Measurements from ENCODE around the gene ZBTB32.

The ZBTB32 gene

GRCh38 chr19:35755131-35755549 lies 50.8 kb downstream of the ZBTB32 start:
- Histone ChIP-seq H3K27me3 (ENCODE audit: insufficient read depth, low read length) (no peaks in the 10 kb centered on the region), H3K27ac (ENCODE audit: low read depth, low read length) (peak overlapping the region; percentile 72), H3K4me3 (ENCODE audit: low read depth, low read length) (peak overlapping the region; percentile 93), H3K4me1 (ENCODE audit: control insufficient read depth, insufficient read depth, low read length, unreplicated experiment) (peaks cover 18% of the 10 kb centered on the region), H3K79me2 (ENCODE audit: control insufficient read depth, insufficient read depth, low read length, unreplicated experiment) (peaks cover 12% of the 10 kb centered on the region), H3K36me3 (ENCODE audit: insufficient read depth, low read length) (no peaks in the 10 kb centered on the region), H2AFZ (ENCODE audit: low read length, unreplicated experiment) (peak overlapping the region; percentile 25)

GRCh38 chr19:35755550-35756376 lies 51.4 kb downstream of the ZBTB32 start:
- Histone ChIP-seq H3K4me1 (ENCODE audit: control insufficient read depth, insufficient read depth, low read length, unreplicated experiment) (peaks cover 18% of the 10 kb centered on the region), H3K27me3 (ENCODE audit: insufficient read depth, low read length) (no peaks in the 10 kb centered on the region), H3K27ac (ENCODE audit: low read depth, low read length) (peak overlapping the region; percentile 95), H2AFZ (ENCODE audit: low read length, unreplicated experiment) (peak overlapping the region; percentile 25), H3K36me3 (ENCODE audit: insufficient read depth, low read length) (0 out of 2 replicates have a peak, but pooled peaks cover 3% of the 10 kb centered on the region), H3K4me3 (ENCODE audit: low read depth, low read length) (peak overlapping the region; percentile 93), H3K79me2 (ENCODE audit: control insufficient read depth, insufficient read depth, low read length, unreplicated experiment) (peaks cover 12% of the 10 kb centered on the region)

- peak within 1 kb of the TSS; percentile 14 for H2AFZ ChIP-seq (ENCODE audit: low read length, unreplicated experiment)
- H3K27ac ChIP-seq (ENCODE audit: low read depth, low read length), result peak within 1 kb of the TSS; percentile 95
- 0 out of 2 replicates have a peak, but pooled peaks cover 6% of the 10 kb centered on the region for H3K36me3 ChIP-seq (ENCODE audit: insufficient read depth, low read length)
Measured at GRCh38 chr19:35756377-35757230, 52.2 kb downstream of the ZBTB32 start, which contains the start of gene HSPB6. Gene HSPB6, minus strand, starts transcription at chr19:35757029. Its CDS starts 21 bp downstream, at chr19:35757008.

GRCh38 chr19:35757231-35757748 lies 52.9 kb downstream of the ZBTB32 start:
- no peak overlapping the region for H2AFZ ChIP-seq (ENCODE audit: low read length, unreplicated experiment)
- peaks cover 12% of the 10 kb centered on the region for H3K79me2 ChIP-seq (ENCODE audit: control insufficient read depth, insufficient read depth, low read length, unreplicated experiment)
- H3K27me3 ChIP-seq (ENCODE audit: insufficient read depth, low read length), result no peaks in the 10 kb centered on the region
- H3K36me3 ChIP-seq (ENCODE audit: insufficient read depth, low read length), result 0 out of 2 replicates have a peak, but pooled peaks cover 6% of the 10 kb centered on the region
- peaks cover 22% of the 10 kb centered on the region for H3K4me1 ChIP-seq (ENCODE audit: control insufficient read depth, insufficient read depth, low read length, unreplicated experiment)
- H3K4me3 ChIP-seq (ENCODE audit: low read depth, low read length), result peak overlapping the region; percentile 93
- peak overlapping the region; percentile 95 for H3K27ac ChIP-seq (ENCODE audit: low read depth, low read length)

More at GRCh38 chr19:35756377-35757230, 52.2 kb downstream of the ZBTB32 start, which contains the start of gene HSPB6:
- Histone ChIP-seq H3K79me2 (ENCODE audit: control insufficient read depth, insufficient read depth, low read length, unreplicated experiment) (peaks cover 12% of the 10 kb centered on the region), H3K27me3 (ENCODE audit: insufficient read depth, low read length) (no peaks in the 10 kb centered on the region), H3K4me3 (ENCODE audit: low read depth, low read length) (peak within 1 kb of the TSS; percentile 93), H3K4me1 (ENCODE audit: control insufficient read depth, insufficient read depth, low read length, unreplicated experiment) (peaks cover 22% of the 10 kb centered on the region)

- H2AFZ ChIP-seq (ENCODE audit: low read length, unreplicated experiment), result peak within 1 kb of the TSS; percentile 71
- H3K4me1 ChIP-seq (ENCODE audit: control insufficient read depth, insufficient read depth, low read length, unreplicated experiment), result peaks cover 22% of the 10 kb centered on the region
- no peaks in the 10 kb centered on the region for H3K27me3 ChIP-seq (ENCODE audit: insufficient read depth, low read length)
- peak within 1 kb of the TSS; percentile 93 for H3K4me3 ChIP-seq (ENCODE audit: low read depth, low read length)
- peaks cover 12% of the 10 kb centered on the region for H3K79me2 ChIP-seq (ENCODE audit: control insufficient read depth, insufficient read depth, low read length, unreplicated experiment)
- 0 out of 2 replicates have a peak, but pooled peaks cover 6% of the 10 kb centered on the region for H3K36me3 ChIP-seq (ENCODE audit: insufficient read depth, low read length)
- peak within 1 kb of the TSS; percentile 95 for H3K27ac ChIP-seq (ENCODE audit: low read depth, low read length)
Measured at GRCh38 chr19:35757749-35758608, 53.6 kb downstream of the ZBTB32 start, which contains the start of gene PROSER3. Gene PROSER3, plus strand, starts transcription at chr19:35758176. Its CDS starts 40 bp downstream, at chr19:35758216.

GRCh38 chr19:35759697-35760096 lies 55.3 kb downstream of the ZBTB32 start:
- no peaks in the 10 kb centered on the region for H3K27me3 ChIP-seq (ENCODE audit: insufficient read depth, low read length)
- H3K79me2 ChIP-seq (ENCODE audit: control insufficient read depth, insufficient read depth, low read length, unreplicated experiment), result peaks cover 12% of the 10 kb centered on the region
- no peak overlapping the region for H2AFZ ChIP-seq (ENCODE audit: low read length, unreplicated experiment)
- no peak overlapping the region for H3K27ac ChIP-seq (ENCODE audit: low read depth, low read length)
- H3K4me1 ChIP-seq (ENCODE audit: control insufficient read depth, insufficient read depth, low read length, unreplicated experiment), result peaks cover 22% of the 10 kb centered on the region
- H3K36me3 ChIP-seq (ENCODE audit: insufficient read depth, low read length), result 0 out of 2 replicates have a peak, but pooled peaks cover 6% of the 10 kb centered on the region
- H3K4me3 ChIP-seq (ENCODE audit: low read depth, low read length), result no peak overlapping the region

GRCh38 chr19:35760711-35761349 lies 56.5 kb downstream of the ZBTB32 start:
- H3K27ac ChIP-seq (ENCODE audit: low read depth, low read length), result no peak overlapping the region
- H3K79me2 ChIP-seq (ENCODE audit: control insufficient read depth, insufficient read depth, low read length, unreplicated experiment), result peaks cover 12% of the 10 kb centered on the region
- no peak overlapping the region for H2AFZ ChIP-seq (ENCODE audit: low read length, unreplicated experiment)
- no peaks in the 10 kb centered on the region for H3K27me3 ChIP-seq (ENCODE audit: insufficient read depth, low read length)
- H3K36me3 ChIP-seq (ENCODE audit: insufficient read depth, low read length), result 0 out of 2 replicates have a peak, but pooled peaks cover 6% of the 10 kb centered on the region
- no peak overlapping the region for H3K4me3 ChIP-seq (ENCODE audit: low read depth, low read length)
- peaks cover 17% of the 10 kb centered on the region for H3K4me1 ChIP-seq (ENCODE audit: control insufficient read depth, insufficient read depth, low read length, unreplicated experiment)

GRCh38 chr19:35764432-35765315 lies 60.3 kb downstream of the ZBTB32 start:
- no peak overlapping the region for H3K27ac ChIP-seq (ENCODE audit: low read depth, low read length)
- no peaks in the 10 kb centered on the region for H3K27me3 ChIP-seq (ENCODE audit: insufficient read depth, low read length)
- no peak overlapping the region for H3K4me3 ChIP-seq (ENCODE audit: low read depth, low read length)
- no peak overlapping the region for H2AFZ ChIP-seq (ENCODE audit: low read length, unreplicated experiment)
- H3K79me2 ChIP-seq (ENCODE audit: control insufficient read depth, insufficient read depth, low read length, unreplicated experiment), result peaks cover 3% of the 10 kb centered on the region
- 0 out of 2 replicates have a peak, but pooled peaks cover 6% of the 10 kb centered on the region for H3K36me3 ChIP-seq (ENCODE audit: insufficient read depth, low read length)
- peaks cover 4% of the 10 kb centered on the region for H3K4me1 ChIP-seq (ENCODE audit: control insufficient read depth, insufficient read depth, low read length, unreplicated experiment)
